ENCODE measurements around the gene CTSE.

DNA sequence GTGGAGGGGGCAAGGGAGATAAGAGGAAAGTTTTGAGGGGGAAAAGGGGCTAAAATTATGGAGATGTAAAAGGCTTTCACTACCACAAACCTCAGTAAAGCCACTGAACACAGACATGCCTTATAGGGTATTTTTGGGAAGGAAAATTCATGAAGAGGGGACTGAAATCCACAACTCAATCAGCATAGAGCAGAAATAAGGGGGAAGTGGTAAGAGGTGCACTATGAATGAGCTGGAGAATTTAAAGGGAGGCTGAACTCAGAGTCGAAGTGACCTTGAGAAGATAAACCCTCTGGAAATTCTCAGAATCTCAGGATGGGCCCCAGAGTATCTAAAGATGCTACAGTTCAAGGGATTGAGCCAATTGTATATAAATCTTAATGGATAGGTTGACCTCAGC lies 44.6 kb upstream of the CTSE start:
- TF ChIP-seq SUZ12 (IDR thresholded peaks at IDR 0.05; ENCODE audit: extremely low read depth, insufficient read depth, insufficient read length) (no peak), YY1 (IDR thresholded peaks at IDR 0.05; ENCODE audit: insufficient read depth, insufficient read length) (no peak), ZNF274 (IDR thresholded peaks at IDR 0.05; ENCODE audit: low read depth, low read length) (no peak)

All from NT2/D1 (cell line).